M059J (cell line): ENCODE measurements around the gene KPNB1. TPM values are rescaled to one million over a fixed set of nuclear protein-coding genes. Genes with fewer than 3 reads are reported as not detected.

ENCODE experiments used
- DNase-seq: peaks from one replicate; pipeline ENCODE4 v3.0.0-alpha.2; 2012; ENCODE audit warnings: low read depth
- total RNA-seq: library from RNA; depleted of rRNA; stranded (reverse); fragments of >200 nt; shearing (Covaris generic); gene quantifications from 2 replicates; pipeline ENCODE4 v1.2.3, GENCODE V29; 2014; rRNA removed

KPNB1 gene
- 279 and 297 TPM in 2 replicates for total RNA-seq

GRCh38 chr17:47649153-47649971 is at the start of gene KPNB1:
TSS of gene KPNB1 (plus strand) at chr17:47649919. CDS start at chr17:47650245, 326 bp downstream.
- DNase-seq: peak; percentile 100

DNA sequence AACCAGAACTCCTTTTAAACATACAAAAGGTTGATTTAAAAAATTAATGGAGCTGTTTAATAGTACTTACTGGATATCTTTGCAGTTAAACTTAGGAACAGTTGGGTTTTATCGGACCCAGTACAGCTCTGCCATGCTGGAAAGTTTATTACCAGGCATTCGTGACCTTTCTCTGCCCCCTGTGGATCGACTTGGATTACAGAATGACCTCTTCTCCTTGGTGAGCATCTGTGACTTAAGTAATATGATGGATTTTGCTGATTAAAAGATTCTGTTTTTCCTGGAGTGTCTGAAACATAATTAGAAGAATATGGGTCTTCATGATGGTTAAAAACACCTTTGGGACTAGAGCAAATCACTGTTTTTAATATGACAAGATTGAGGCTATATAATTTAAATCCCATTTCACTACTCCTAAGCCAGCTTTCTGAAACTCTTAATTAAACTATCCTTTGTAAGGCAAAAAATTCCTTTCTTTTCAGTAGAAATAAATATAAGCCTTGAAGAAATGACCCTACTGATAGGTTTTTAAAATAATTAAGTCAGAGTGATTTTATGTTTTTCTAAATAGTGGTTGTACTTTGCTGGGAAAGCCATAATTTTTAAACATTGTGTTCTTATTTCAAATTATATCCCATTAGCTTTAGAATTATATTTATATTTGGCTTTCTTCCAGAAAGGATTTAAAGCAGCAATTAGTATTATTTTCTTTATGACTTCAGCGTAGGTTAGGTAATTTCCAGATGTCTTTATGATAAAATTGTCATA is 45.7 kb upstream of the KPNB1 start:
- DNase-seq: no peak

DNA sequence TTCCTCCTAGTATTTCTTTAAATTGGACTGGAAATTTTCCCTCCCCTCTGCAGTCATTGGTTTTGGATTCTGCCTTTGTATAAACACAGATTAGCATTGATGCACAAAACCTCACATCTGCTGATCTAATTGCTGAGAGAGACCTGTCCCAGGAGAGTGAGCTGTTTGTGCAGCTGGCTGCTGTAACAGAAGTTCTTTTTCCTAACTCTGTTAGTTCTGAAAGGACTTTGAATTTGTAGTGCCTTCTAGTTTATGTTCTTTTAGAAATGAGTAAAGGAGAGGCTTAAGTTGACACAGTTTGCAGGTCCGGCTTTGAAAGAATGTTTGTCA is 45.2 kb upstream of the KPNB1 start:
- DNase-seq: peak; percentile 10

- DNase-seq: no peak
Observed at GRCh38 chr17:47605011-47605410, 44.7 kb upstream of the KPNB1 start.

GRCh38 chr17:47607481-47607880 is 42.2 kb upstream of the KPNB1 start:
- no peak for DNase-seq

DNA sequence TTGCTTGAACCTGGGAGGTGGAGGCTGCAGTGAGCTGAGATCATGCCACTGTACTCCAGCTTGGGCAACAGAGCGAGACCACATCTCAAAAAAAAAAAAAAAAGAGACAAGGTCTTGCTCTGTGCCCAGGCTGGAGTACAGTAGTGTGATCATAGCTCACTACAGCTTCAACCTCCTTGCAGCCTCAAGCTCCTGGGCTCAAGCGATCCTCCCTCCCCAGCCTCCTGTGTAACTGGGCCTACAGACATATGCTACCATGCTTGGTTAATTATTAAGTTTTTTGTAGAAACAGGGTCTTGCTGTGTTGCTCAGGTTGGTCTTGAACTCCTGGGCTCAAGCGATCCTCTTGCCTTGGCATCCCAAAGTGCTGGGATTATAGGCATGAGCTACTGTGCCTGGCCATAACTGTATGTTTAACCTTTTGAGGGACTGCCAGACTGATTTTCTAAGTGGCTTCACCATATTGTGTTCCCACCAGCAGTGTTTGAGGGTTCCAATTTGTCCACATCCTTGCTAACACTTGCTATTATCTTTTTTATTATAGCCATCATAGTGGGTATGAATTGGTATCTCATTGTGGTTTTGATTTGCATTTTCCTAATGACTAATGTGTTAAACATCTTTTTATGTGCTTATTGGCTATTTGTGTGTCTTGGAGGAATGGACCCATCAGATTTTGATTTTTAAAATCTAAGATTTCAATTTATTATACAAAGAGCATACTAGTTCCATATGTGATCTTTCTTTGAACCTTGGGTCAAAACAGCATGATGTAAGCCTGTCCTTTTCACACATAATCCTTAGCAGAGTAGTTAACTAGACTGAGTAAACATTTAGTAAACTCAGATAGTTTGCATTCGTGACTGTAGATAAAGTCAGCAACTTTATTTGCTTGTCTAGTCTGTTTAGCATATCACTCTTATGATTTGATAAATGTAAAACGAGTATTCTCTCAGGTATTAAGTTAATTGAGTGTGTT is 38.1 kb upstream of the KPNB1 start:
- DNase-seq: peak; percentile 49

GRCh38 chr17:47615766-47616424 is 33.8 kb upstream of the KPNB1 start:
- DNase-seq: peak; percentile 57

DNA sequence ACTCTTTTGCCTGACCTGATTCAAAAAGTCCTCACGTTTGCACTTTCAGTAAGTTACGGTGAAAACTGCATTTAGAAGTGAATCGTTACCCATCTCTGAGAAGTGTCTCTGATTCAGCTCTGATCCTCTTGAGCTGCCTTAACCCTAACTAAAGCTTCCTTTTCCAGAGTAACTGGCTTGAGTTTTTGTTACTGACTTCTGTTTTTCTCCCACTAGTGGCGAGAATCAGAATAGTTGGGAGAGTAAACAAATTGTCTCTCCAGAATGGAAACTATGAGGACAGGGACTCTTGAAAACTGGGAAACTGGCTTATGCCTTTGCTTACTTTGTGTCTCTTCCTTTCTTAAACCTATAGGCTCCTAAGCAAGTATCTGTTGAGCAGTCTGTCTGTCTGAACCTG is 31.3 kb upstream of the KPNB1 start:
- DNase-seq: peak; percentile 25

GRCh38 chr17:47620503-47621245 is 29.0 kb upstream of the KPNB1 start:
- DNase-seq: no peak

- DNase-seq: peak; percentile 94
Observed at GRCh38 chr17:47621293-47622179, 28.2 kb upstream of the KPNB1 start.

DNA sequence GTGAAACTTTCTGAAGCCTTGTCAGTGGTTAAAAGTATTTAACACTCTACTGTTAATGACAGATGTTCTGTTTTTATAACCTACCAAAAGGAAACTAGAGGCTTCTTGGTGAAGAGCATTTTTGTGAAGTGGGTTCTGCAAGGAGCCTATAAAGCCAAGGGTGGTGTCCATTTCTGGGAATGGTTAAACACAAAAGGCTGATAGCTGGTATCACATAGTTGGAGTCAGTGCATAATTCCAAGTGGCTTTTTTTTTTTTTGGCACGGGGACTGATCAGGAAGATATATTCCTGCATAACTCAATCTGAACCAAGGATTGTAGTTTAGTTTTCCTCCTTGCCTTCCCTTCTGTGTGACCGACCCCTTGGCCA is 27.6 kb upstream of the KPNB1 start:
- DNase-seq: no peak

DNA sequence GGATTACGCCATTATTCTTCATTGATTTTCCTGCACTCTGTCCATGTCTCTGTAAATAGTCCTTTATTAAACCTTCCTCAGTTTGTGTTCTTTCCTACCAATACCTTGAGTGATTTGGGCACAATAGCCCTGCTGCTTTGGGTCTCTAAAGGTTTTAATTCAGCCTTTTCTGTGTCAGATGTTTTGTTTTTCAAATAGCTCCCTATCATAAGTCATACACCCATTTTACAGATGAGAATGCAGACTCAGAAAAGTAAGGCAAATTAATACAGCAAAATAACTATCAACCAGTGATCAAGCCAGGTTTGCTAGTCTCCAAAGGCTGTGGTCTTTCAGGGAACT is 25.0 kb upstream of the KPNB1 start:
- no peak for DNase-seq

GRCh38 chr17:47628014-47628566 is 21.6 kb upstream of the KPNB1 start:
- DNase-seq: no peak

DNA sequence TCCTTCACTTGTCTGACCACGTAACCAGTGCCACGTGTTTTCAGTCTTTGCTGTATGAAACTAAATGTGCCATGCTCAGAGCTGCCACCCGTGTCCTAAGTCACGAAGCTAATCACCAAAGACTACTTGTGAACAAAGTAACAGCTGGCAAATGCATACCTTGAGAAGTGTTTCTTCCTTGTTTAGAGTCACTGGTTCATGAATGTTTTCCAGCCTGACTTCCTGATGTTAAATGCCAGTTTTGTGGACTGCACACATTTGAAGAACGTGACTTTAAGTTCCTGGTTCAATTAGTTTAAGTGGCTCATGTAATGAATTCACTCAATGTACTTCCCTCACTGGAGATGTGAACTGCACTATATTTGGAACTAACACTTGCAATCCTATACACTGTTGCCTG is 19.9 kb upstream of the KPNB1 start:
- DNase-seq: no peak

DNA sequence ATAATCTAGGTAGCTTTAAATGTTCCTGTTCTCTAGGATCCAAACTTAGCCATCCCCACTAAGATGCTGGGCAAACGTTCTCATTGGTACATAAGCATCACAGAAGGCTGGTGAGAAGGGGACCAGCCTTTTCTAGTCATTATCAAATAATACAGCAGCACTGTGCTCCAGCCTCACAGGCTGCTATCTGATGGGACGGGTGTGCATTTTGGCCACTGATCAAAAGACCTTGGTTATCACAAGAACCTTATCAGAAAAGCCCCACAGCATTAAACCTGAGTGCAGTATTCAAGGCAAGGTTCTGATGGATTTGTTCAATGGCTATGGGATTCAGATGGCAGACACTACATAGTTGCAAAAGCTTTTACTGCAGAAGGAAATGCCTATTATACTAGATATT is 19.1 kb upstream of the KPNB1 start:
- no peak for DNase-seq

- DNase-seq: no peak
Observed at GRCh38 chr17:47632991-47633390, 16.7 kb upstream of the KPNB1 start.

- DNase-seq: no peak
Observed at GRCh38 chr17:47633996-47634395, 15.7 kb upstream of the KPNB1 start.

DNA sequence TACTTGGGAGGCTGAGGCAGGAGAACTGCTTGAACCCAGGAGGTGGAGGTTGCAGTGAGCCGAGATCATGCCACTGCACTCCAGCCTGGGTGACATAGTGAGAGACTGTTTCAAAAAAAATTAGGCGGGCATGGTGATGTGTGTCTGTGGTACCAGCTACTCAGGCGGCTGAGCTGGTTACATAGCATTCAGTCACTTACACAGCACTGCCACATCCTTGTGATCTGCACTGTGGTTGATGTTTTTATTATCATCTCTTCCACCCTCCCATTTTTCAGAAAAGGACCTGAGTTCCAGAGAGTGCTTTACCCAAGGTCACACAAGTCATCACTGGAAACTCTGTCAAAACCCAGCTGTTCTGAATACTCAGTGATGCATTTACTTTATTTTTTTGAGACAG is 14.8 kb upstream of the KPNB1 start:
- no peak for DNase-seq

- DNase-seq: no peak
Observed at GRCh38 chr17:47635734-47636133, 14.0 kb upstream of the KPNB1 start.
